Ramos (cell line): ENCODE data around the gene ZNF423.

Experiments
- in situ Hi-C: fragments of 300-500 bp; cut with MboI; formaldehyde crosslinking; loops from one replicate; pipeline ENCODE4 v1.14.3; 2022; ENCODE audit warnings: low sequenced_read_pairs; ENCODE audit not compliant: unreplicated experiment

ZNF423 gene

GRCh38 chr16:49799172-49799571, 56.7 kb downstream of the ZNF423 start:
- in situ Hi-C loops, result no loop called here

GRCh38 chr16:49795513-49795912, 60.4 kb downstream of the ZNF423 start:
- in situ Hi-C loops, result no loop called here

GRCh38 chr16:49793244-49793643, 62.7 kb downstream of the ZNF423 start:
- in situ Hi-C loops, result no loop called here

GRCh38 chr16:49789616-49790015, 66.3 kb downstream of the ZNF423 start:
- in situ Hi-C loops, result no loop called here

GRCh38 chr16:49788986-49789385, 66.9 kb downstream of the ZNF423 start:
- in situ Hi-C loops, result no loop called here

GRCh38 chr16:49788572-49788971, 67.3 kb downstream of the ZNF423 start:
- in situ Hi-C loops, result no loop called here

GRCh38 chr16:49786926-49787557, 68.9 kb downstream of the ZNF423 start:
- in situ Hi-C loops, result no loop called here

GRCh38 chr16:49785970-49786369, 69.9 kb downstream of the ZNF423 start:
- in situ Hi-C loops, result no loop called here

GRCh38 chr16:49782405-49782804, 73.5 kb downstream of the ZNF423 start:
- in situ Hi-C loops, result no loop called here

GRCh38 chr16:49781401-49781800, 74.5 kb downstream of the ZNF423 start:
- in situ Hi-C loops, result no loop called here

- in situ Hi-C loops, result no loop called here
Observed at GRCh38 chr16:49780433-49780832, 75.5 kb downstream of the ZNF423 start.

GRCh38 chr16:49779979-49780378, 75.9 kb downstream of the ZNF423 start:
- in situ Hi-C loops, result no loop called here

GRCh38 chr16:49778202-49778930, 77.5 kb downstream of the ZNF423 start:
- in situ Hi-C loops, result no loop called here

- in situ Hi-C loops, result no loop called here
Observed at GRCh38 chr16:49776734-49777133, 79.2 kb downstream of the ZNF423 start.

- in situ Hi-C loops, result no loop called here
Observed at GRCh38 chr16:49776085-49776595, 79.8 kb downstream of the ZNF423 start.

- in situ Hi-C loops, result no loop called here
Observed at GRCh38 chr16:49775581-49775980, 80.3 kb downstream of the ZNF423 start.

GRCh38 chr16:49775018-49775417, 80.9 kb downstream of the ZNF423 start:
- in situ Hi-C loops, result no loop called here

- in situ Hi-C loops, result no loop called here
Observed at GRCh38 chr16:49773534-49774475, 82.1 kb downstream of the ZNF423 start.

GRCh38 chr16:49767998-49768397, 87.9 kb downstream of the ZNF423 start:
- in situ Hi-C loops, result loop anchor here (10.0 kb wide), 1 partner anchor 57 kb away; no protein-coding TSS in a partner anchor

GRCh38 chr16:49767414-49767813, 88.5 kb downstream of the ZNF423 start:
- in situ Hi-C loops, result loop anchor here (10.0 kb wide), 1 partner anchor 57 kb away; no protein-coding TSS in a partner anchor
